A673 (cell line): ENCODE data around the gene ZFP92. TPM values are rescaled to one million over a fixed set of nuclear protein-coding genes. Genes with fewer than 3 reads are reported as not detected.

Experiments used
- BruUV-seq: library from RNA; stranded (reverse); fragments of 400-500 nt; replicated peaks from 2 replicates; lab custom pipeline; 2021; lab: Mats Ljungman, UMichigan
- CTCF ChIA-PET: fragments of 300-600 bp; sonication (Branson Sonifier 250); formaldehyde crosslinking; loops from one replicate; lab custom pipeline; 2022; ENCODE audit warnings: antibody characterized with exemption; lab: Charles Lee
- POLR2A ChIA-PET: fragments of 300-600 bp; sonication (Branson Sonifier 250); formaldehyde crosslinking; loops from one replicate; lab custom pipeline; 2022; ENCODE audit warnings: antibody characterized with exemption; ENCODE audit not compliant: low non-redundant PET; lab: Charles Lee
- DNase-seq: peaks from one replicate; pipeline ENCODE4 v3.0.0-alpha.2; 2015; ENCODE audit warnings: low spot score
- H3K27ac ChIP-seq: fragments of 200-600 bp; sonication (generic); 2 replicates; pipeline ENCODE4 v1.5.1; 2016; ENCODE audit warnings: mixed run types, low read depth, mild to moderate bottlenecking, mixed read lengths, antibody characterized with exemption, low read length; ENCODE audit not compliant: poor library complexity, severe bottlenecking
- H3K27me3 ChIP-seq: fragments of 200-600 bp; sonication (generic); replicated peaks from 2 replicates; pipeline ENCODE4 v1.6.1; 2017; ENCODE audit warnings: mixed run types, low read depth, mild to moderate bottlenecking, mixed read lengths, antibody characterized with exemption, low read length; ENCODE audit not compliant: insufficient read depth, poor library complexity
- H3K36me3 ChIP-seq: fragments of 200-600 bp; sonication (generic); 2 replicates; pipeline ENCODE4 v1.6.1; 2016; ENCODE audit warnings: mixed run types, mild to moderate bottlenecking, mixed read lengths, antibody characterized with exemption, low read length; ENCODE audit not compliant: insufficient read depth, poor library complexity, severe bottlenecking
- H3K4me1 ChIP-seq: fragments of 200-600 bp; sonication (generic); 2 replicates; pipeline ENCODE4 v1.6.1; 2017; ENCODE audit warnings: mixed run types, mild to moderate bottlenecking, mixed read lengths, antibody characterized with exemption, low read length; ENCODE audit not compliant: insufficient read depth, poor library complexity, severe bottlenecking
- H3K4me3 ChIP-seq: fragments of 200-600 bp; sonication (generic); 2 replicates; pipeline ENCODE4 v1.5.1; 2016; ENCODE audit warnings: low read depth, mixed run types, mild to moderate bottlenecking, mixed read lengths, low read length; ENCODE audit not compliant: poor library complexity, severe bottlenecking
- H3K9me3 ChIP-seq: fragments of 200-600 bp; sonication (generic); 2 replicates; pipeline ENCODE4 v1.6.1; 2016; ENCODE audit warnings: mixed run types, low read depth, mild to moderate bottlenecking, mixed read lengths, antibody characterized with exemption, low read length; ENCODE audit not compliant: poor library complexity, severe bottlenecking
- CTCF ChIP-seq: fragments of 300-800, 200-600 bp; sonication (generic); conservative IDR thresholded peaks from 2 replicates; pipeline ENCODE4 v1.5.1; 2017; ENCODE audit warnings: low read depth, mild to moderate bottlenecking, antibody characterized with exemption, low read length, moderate library complexity, mixed read lengths
- EZH2 ChIP-seq: fragments of 200-600 bp; sonication (generic); IDR thresholded peaks from 2 replicates; pipeline ENCODE4 v1.6.1; 2017; ENCODE audit warnings: borderline replicate concordance, low read depth, mild to moderate bottlenecking, mixed read lengths, antibody characterized with exemption, low read length; ENCODE audit not compliant: poor library complexity, severe bottlenecking
- intact Hi-C: fragments of 100-400 bp; cut with micrococcal nuclease; formaldehyde crosslinking; loops from one replicate; pipeline ENCODE4 v1.10.0; 2022; ENCODE audit not compliant: unreplicated experiment
- total RNA-seq: library from RNA; stranded (reverse); gene quantifications from 2 replicates; pipeline ENCODE4 v1.2.3, GENCODE V29; 2021

ZFP92 gene
- total RNA-seq, 1 experiment from 2014 or later, result 0.41 TPM

GRCh38 chrX:153366119-153366518 lies 45.2 kb upstream of the ZFP92 start:
- TF ChIP-seq EZH2, result no peak
- no peak for TF ChIP-seq CTCF
- Histone ChIP-seq H3K9me3 (no peaks in the 10 kb centered on the region), H3K27ac (no peak overlapping the region), H3K4me1 (no peaks in the 10 kb centered on the region), H3K4me3 (no peak overlapping the region), H3K27me3 (no peaks in the 10 kb centered on the region), H3K36me3 (no peaks in the 10 kb centered on the region)
- CTCF ChIA-PET, result no interaction called here
- intact Hi-C loops, result no loop called here
- BruUV-seq, result no TSS peak
- no peak for DNase-seq
- POLR2A ChIA-PET, result no interaction called here

GRCh38 chrX:153366878-153367538 lies 44.3 kb upstream of the ZFP92 start:
- TF ChIP-seq CTCF (no peak), EZH2 (no peak)
- ChIA-PET POLR2A (no interaction called here), CTCF (no interaction called here)
- no peak for DNase-seq
- BruUV-seq, result no TSS peak
- no peaks in the 10 kb centered on the region for H3K9me3 ChIP-seq
- H3K36me3 ChIP-seq, result no peaks in the 10 kb centered on the region
- no peak overlapping the region for H3K4me3 ChIP-seq
- intact Hi-C loops, result no loop called here
- H3K27ac ChIP-seq, result no peak overlapping the region
- no peaks in the 10 kb centered on the region for H3K27me3 ChIP-seq
- H3K4me1 ChIP-seq, result no peaks in the 10 kb centered on the region

DNA sequence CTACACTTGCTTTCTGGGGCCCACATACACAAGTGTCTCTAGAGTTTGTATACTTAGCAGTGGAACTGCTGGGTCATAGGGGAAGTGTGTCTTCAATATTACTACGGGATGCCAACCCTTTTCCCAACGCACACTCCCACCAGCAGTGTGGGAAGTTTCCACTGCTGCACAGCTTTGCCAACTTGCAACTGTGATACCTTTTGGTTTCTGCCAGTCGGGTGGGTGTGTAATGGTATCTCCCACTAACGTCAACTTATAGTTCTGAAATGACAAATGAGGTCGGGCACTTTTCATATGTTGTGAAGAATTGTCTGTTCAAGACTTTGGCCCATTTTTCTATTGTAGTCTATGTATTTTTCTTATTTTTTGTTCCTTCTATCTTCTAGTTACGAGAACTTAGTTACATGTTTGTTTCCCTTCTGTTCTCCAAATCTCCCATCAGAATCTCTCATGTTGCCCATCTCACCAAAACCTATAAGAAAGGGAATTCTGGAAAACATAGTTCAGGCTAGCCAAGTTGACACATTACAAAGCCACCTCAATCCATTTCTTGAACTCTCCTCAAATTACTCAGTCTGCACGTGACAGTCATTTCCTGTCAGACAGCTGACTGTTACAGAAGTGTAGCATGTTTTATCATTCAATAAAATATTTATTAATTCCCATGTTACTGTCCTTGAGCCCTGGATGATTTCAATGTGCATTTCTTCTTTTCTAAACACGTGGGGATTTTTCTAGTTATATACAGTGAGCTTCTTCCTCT lies 40.8 kb upstream of the ZFP92 start:
- CTCF ChIA-PET, result no interaction called here
- intact Hi-C loops, result no loop called here
- no TSS peak for BruUV-seq

More for the DNA sequence above, 40.8 kb upstream of the ZFP92 start:
- TF ChIP-seq EZH2 (no peak), CTCF (no peak)
- Histone ChIP-seq H3K27me3 (no peaks in the 10 kb centered on the region), H3K27ac (no peak overlapping the region), H3K4me1 (no peaks in the 10 kb centered on the region), H3K4me3 (no peak overlapping the region), H3K9me3 (no peaks in the 10 kb centered on the region), H3K36me3 (no peaks in the 10 kb centered on the region)
- no peak for DNase-seq
- POLR2A ChIA-PET, result no interaction called here
